Hepatocyte (in vitro differentiated cells): ENCODE data around the gene RABGAP1L.

Experiments
- CTCF ChIP-seq: fragments of 200-600 bp; sonication (generic); IDR thresholded peaks from 2 replicates; pipeline ENCODE4 v1.5.1; 2016; ENCODE audit warnings: antibody characterized with exemption, mild to moderate bottlenecking; ENCODE audit not compliant: poor library complexity
- EZH2 ChIP-seq: fragments of 200-600 bp; sonication (generic); IDR thresholded peaks from 2 replicates; pipeline ENCODE4 v1.6.1; 2016; ENCODE audit warnings: antibody characterized with exemption, mild to moderate bottlenecking, borderline replicate concordance
- EZH2phosphoT487 ChIP-seq: fragments of 200-600 bp; sonication (generic); IDR thresholded peaks from one replicate; pipeline ENCODE4 v1.6.1; 2018; ENCODE audit warnings: antibody characterized with exemption, mild to moderate bottlenecking, low read depth, moderate library complexity; ENCODE audit not compliant: unreplicated experiment, severe bottlenecking

DNA sequence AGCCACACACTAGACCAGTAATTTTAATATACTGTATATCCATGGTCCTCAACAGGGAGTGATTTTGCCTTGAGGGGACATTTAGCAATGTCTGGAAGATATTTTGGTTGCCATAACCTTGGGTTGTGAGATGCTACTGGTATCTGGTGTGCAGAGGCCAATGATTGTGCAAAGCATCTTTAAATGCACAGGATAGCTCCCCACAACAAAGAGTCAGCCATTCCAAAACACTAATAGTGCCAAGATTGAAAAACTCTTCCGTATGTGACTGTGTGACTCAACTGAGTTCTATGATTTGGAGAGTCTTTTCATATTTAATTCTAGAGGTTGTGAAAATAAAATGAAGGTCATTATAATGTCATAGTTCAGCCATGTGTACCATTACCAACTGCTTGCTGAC is 699.0 kb downstream of the RABGAP1L start:
- TF ChIP-seq CTCF (no peak), EZH2 (no peak), EZH2phosphoT487 (no peak)
